HEK293 (cell line): ENCODE measurements around the gene GSPT1.

Source experiments
- AEBP2 ChIP-seq: fragments of 450-650 bp; formaldehyde crosslinking; IDR thresholded peaks from 2 replicates; pipeline ENCODE4 v1.5.1; 2016; ENCODE audit warnings: missing biosample characterization, missing genetic modification characterization, borderline replicate concordance
- CTCF ChIP-seq: fragments of 450-650 bp; formaldehyde crosslinking; IDR thresholded peaks from 2 replicates; pipeline ENCODE4 v1.5.1; 2016; ENCODE audit warnings: missing biosample characterization, missing genetic modification characterization
- GFI1B ChIP-seq: fragments of 450-650 bp; formaldehyde crosslinking; IDR thresholded peaks from 2 replicates; pipeline ENCODE4 v1.5.1; 2016; ENCODE audit warnings: missing biosample characterization, missing genetic modification characterization
- HOXD13 ChIP-seq: sonication (generic); formaldehyde crosslinking; IDR thresholded peaks from 2 replicates; pipeline ENCODE4 v1.8.0; 2022; ENCODE audit warnings: missing genetic modification reagents, borderline replicate concordance
- KLF7 ChIP-seq: fragments of 450-650 bp; formaldehyde crosslinking; IDR thresholded peaks from 2 replicates; pipeline ENCODE4 v1.5.1; 2016; ENCODE audit warnings: missing biosample characterization, missing genetic modification characterization, borderline replicate concordance
- MEIS1 ChIP-seq: sonication (generic); formaldehyde crosslinking; IDR thresholded peaks from 2 replicates; pipeline ENCODE4 v1.8.1; 2022; ENCODE audit warnings: missing genetic modification reagents, mild to moderate bottlenecking, borderline replicate concordance
- PRDM10 ChIP-seq: fragments of 450-650 bp; formaldehyde crosslinking; IDR thresholded peaks from 2 replicates; pipeline ENCODE4 v1.5.1; 2016; ENCODE audit warnings: missing biosample characterization, missing genetic modification characterization
- SP2 ChIP-seq: fragments of 450-650 bp; formaldehyde crosslinking; IDR thresholded peaks from 2 replicates; pipeline ENCODE4 v1.5.1; 2016; ENCODE audit warnings: missing biosample characterization, missing genetic modification characterization
- ZBTB26 ChIP-seq: fragments of 450-650 bp; formaldehyde crosslinking; optimal IDR thresholded peaks from 2 replicates; pipeline ENCODE3; 2016; ENCODE audit warnings: missing biosample characterization, mild to moderate bottlenecking, missing genetic modification characterization
- ZNF140 ChIP-seq: fragments of 450-650 bp; formaldehyde crosslinking; IDR thresholded peaks from 2 replicates; pipeline ENCODE4 v1.5.1; 2016; ENCODE audit warnings: missing biosample characterization, missing genetic modification characterization
- ZNF214 ChIP-seq: fragments of 450-650 bp; formaldehyde crosslinking; IDR thresholded peaks from 2 replicates; pipeline ENCODE4 v1.5.1; 2017; ENCODE audit warnings: missing biosample characterization, mild to moderate bottlenecking, missing genetic modification characterization, borderline replicate concordance
- ZNF280D ChIP-seq: fragments of 450-650 bp; formaldehyde crosslinking; IDR thresholded peaks from 2 replicates; pipeline ENCODE4 v1.5.1; 2016; ENCODE audit warnings: missing biosample characterization, missing genetic modification characterization
- ZNF366 ChIP-seq: fragments of 450-650 bp; formaldehyde crosslinking; conservative IDR thresholded peaks from 2 replicates; pipeline ENCODE4 v1.5.1; 2016; ENCODE audit warnings: missing biosample characterization, missing genetic modification characterization
- ZNF404 ChIP-seq: fragments of 450-650 bp; formaldehyde crosslinking; IDR thresholded peaks from 2 replicates; pipeline ENCODE4 v1.5.1; 2017; ENCODE audit warnings: missing biosample characterization, missing genetic modification characterization
- ZNF510 ChIP-seq: fragments of 450-650 bp; formaldehyde crosslinking; IDR thresholded peaks from 2 replicates; pipeline ENCODE4 v1.5.1; 2018; ENCODE audit warnings: mild to moderate bottlenecking, missing genetic modification characterization, missing biosample characterization; ENCODE audit not compliant: insufficient replicate concordance
- ZNF624 ChIP-seq: fragments of 450-650 bp; formaldehyde crosslinking; IDR thresholded peaks from 2 replicates; pipeline ENCODE4 v1.5.1; 2017; ENCODE audit warnings: missing biosample characterization, missing genetic modification characterization
- ZNF626 ChIP-seq: fragments of 450-650 bp; sonication (Bioruptor Pico); formaldehyde crosslinking; IDR thresholded peaks from 2 replicates; pipeline ENCODE4 v1.5.1; 2018; ENCODE audit warnings: missing biosample characterization, missing genetic modification characterization, inconsistent platforms
- ZNF664 ChIP-seq: fragments of 450-650 bp; formaldehyde crosslinking; IDR thresholded peaks from 2 replicates; pipeline ENCODE4 v1.5.1; 2016; ENCODE audit warnings: missing biosample characterization, missing genetic modification characterization
- ZNF692 ChIP-seq: fragments of 450-650 bp; formaldehyde crosslinking; IDR thresholded peaks from 2 replicates; pipeline ENCODE4 v1.5.1; 2016; ENCODE audit warnings: missing biosample characterization, missing genetic modification characterization
- ZNF747 ChIP-seq: fragments of 450-650 bp; formaldehyde crosslinking; IDR thresholded peaks from 2 replicates; pipeline ENCODE4 v1.5.1; 2016; ENCODE audit warnings: missing biosample characterization, missing genetic modification characterization
- ZNF785 ChIP-seq: fragments of 450-650 bp; formaldehyde crosslinking; IDR thresholded peaks from 2 replicates; pipeline ENCODE4 v1.5.1; 2016; ENCODE audit warnings: missing biosample characterization, missing genetic modification characterization
- ZSCAN16 ChIP-seq: fragments of 450-650 bp; formaldehyde crosslinking; IDR thresholded peaks from 2 replicates; pipeline ENCODE4 v1.5.1; 2016; ENCODE audit warnings: missing biosample characterization, missing genetic modification characterization

The GSPT1 gene

GRCh38 chr16:11915644-11916523 is at the start of gene GSPT1 (continued):
- TF ChIP-seq PRDM10 (tag by site-specific recombination) (peak; percentile 98), ZSCAN16 (tag by site-specific recombination) (no peak), GFI1B (tag by site-specific recombination) (no peak), ZNF626 (tag by site-specific recombination) (no peak), ZNF140 (tag by site-specific recombination) (no peak), ZNF280D (tag by site-specific recombination) (no peak), HOXD13 (CRISPR knock-in tag) (no peak), ZNF510 (tag by site-specific recombination) (no peak), SP2 (tag by site-specific recombination) (peak; percentile 93), ZNF366 (tag by site-specific recombination) (no peak), ZNF404 (tag by site-specific recombination) (no peak), KLF7 (tag by site-specific recombination) (peak; percentile 99), ZNF214 (no peak), ZNF747 (tag by site-specific recombination) (no peak), CTCF (tag by site-specific recombination) (peak; percentile 47; the same call in 1 of the 2 replicates), MEIS1 (CRISPR knock-in tag) (no peak), ZNF785 (tag by site-specific recombination) (no peak), ZNF624 (no peak), ZNF692 (tag by site-specific recombination) (peak; percentile 95), AEBP2 (tag by site-specific recombination) (no peak), ZBTB26 (tag by site-specific recombination) (peak; percentile 73), ZNF664 (tag by site-specific recombination) (0 out of 2 replicates have a peak, but pooled peaks have one; percentile 59)
